ENCODE results near the gene ENO2.
A peak's percentile ranks its signal among the peaks of the same experiment; 100 is the strongest.
"Not testable (repeated sequence)": the region's sequence is repeated elsewhere in the genome, so short reads cannot be mapped to it uniquely, and the experiment has no call there.

The ENO2 gene

GRCh38 chr12:6914246-6914946, at the start of gene ENO2:
Gene ENO2, plus strand, starts transcription at chr12:6914580. Its CDS starts 1,253 bp downstream, at chr12:6915833.
- DNase-seq (ENCODE audit: low read depth) = peak; percentile 61
- no peak for TF ChIP-seq CTCF (conservative IDR thresholded peaks at IDR 0.05; ENCODE audit: low read length)

GRCh38 chr12:6865307-6865706, 49.1 kb upstream of the ENO2 start:
- DNase-seq (ENCODE audit: low read depth); H3K4me3 ChIP-seq (ENCODE audit: low read length): not testable (repeated sequence)

More at GRCh38 chr12:6914246-6914946, at the start of gene ENO2:
- H3K4me3 ChIP-seq (ENCODE audit: low read length) = peak within 1 kb of the TSS; percentile 70

- H3K4me3 ChIP-seq (ENCODE audit: low read length) = peak overlapping the region; percentile 94
- TF ChIP-seq CTCF (conservative IDR thresholded peaks at IDR 0.05; ENCODE audit: low read length) = no peak
- DNase-seq (ENCODE audit: low read depth) = no peak
These were observed 48.0 kb upstream of the ENO2 start for GRCh38 chr12:6866163-6866919.

GRCh38 chr12:6866920-6867412, 47.4 kb upstream of the ENO2 start:
- H3K4me3 ChIP-seq (ENCODE audit: low read length) = peak overlapping the region; percentile 94
- DNase-seq (ENCODE audit: low read depth) = no peak
- TF ChIP-seq CTCF (conservative IDR thresholded peaks at IDR 0.05; ENCODE audit: low read length) = no peak

GRCh38 chr12:6867413-6868210, 46.8 kb upstream of the ENO2 start, which contains the start of gene TPI1:
Gene TPI1, plus strand, starts transcription at chr12:6867531. Its CDS starts 36 bp downstream, at chr12:6867567.
- DNase-seq (ENCODE audit: low read depth) = peak; percentile 78
- TF ChIP-seq CTCF (conservative IDR thresholded peaks at IDR 0.05; ENCODE audit: low read length) = no peak
- H3K4me3 ChIP-seq (ENCODE audit: low read length) = peak within 1 kb of the TSS; percentile 94

GRCh38 chr12:6868211-6869048, 46.0 kb upstream of the ENO2 start:
- no peak for DNase-seq (ENCODE audit: low read depth)
- peak overlapping the region; percentile 94 for H3K4me3 ChIP-seq (ENCODE audit: low read length)
- peak; percentile 41 for TF ChIP-seq CTCF (conservative IDR thresholded peaks at IDR 0.05; ENCODE audit: low read length)

Data from AG10803 (cell line).